Measurements from ENCODE around the gene P2RY13.

P2RY13 gene

DNA sequence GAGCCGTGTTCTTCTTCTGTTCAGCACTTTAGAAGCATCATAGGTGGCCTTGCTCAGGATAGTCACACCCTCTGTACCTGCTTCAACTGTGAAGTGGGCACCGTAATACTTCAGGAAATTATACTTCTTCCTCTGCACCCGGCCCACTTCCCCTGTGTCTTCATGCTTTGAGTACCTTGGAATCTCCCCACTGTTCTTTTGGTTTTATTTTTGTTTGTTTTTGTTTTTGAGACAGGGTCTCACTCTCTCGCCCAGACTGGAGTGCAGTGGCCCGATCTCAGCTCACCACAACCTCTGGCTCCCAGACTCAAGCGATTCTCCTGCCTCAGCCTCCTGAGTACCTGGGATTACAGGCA is 52.7 kb downstream of the P2RY13 start:
- Histone ChIP-seq H3K27me3 (ENCODE audit: insufficient read depth, low read depth) (no peaks in the 10 kb centered on the region), H3K9ac (no peak overlapping the region), H3K79me2 (ENCODE audit: insufficient read depth, low read depth) (no peaks in the 10 kb centered on the region), H2AFZ (ENCODE audit: low read depth) (no peak overlapping the region), H3K27ac (no peak overlapping the region), H4K20me1 (ENCODE audit: insufficient read depth) (no peaks in the 10 kb centered on the region), H3K4me3 (IDR thresholded peaks at IDR 0.05; ENCODE audit: insufficient read depth, low read depth, low read length) (no peak overlapping the region), H3K4me2 (no peak overlapping the region), H3K4me1 (ENCODE audit: low read depth, poor library complexity, severe bottlenecking) (no peaks in the 10 kb centered on the region), H3K36me3 (ENCODE audit: insufficient read depth) (no peaks in the 10 kb centered on the region)
- TF ChIP-seq, protein P1, sequence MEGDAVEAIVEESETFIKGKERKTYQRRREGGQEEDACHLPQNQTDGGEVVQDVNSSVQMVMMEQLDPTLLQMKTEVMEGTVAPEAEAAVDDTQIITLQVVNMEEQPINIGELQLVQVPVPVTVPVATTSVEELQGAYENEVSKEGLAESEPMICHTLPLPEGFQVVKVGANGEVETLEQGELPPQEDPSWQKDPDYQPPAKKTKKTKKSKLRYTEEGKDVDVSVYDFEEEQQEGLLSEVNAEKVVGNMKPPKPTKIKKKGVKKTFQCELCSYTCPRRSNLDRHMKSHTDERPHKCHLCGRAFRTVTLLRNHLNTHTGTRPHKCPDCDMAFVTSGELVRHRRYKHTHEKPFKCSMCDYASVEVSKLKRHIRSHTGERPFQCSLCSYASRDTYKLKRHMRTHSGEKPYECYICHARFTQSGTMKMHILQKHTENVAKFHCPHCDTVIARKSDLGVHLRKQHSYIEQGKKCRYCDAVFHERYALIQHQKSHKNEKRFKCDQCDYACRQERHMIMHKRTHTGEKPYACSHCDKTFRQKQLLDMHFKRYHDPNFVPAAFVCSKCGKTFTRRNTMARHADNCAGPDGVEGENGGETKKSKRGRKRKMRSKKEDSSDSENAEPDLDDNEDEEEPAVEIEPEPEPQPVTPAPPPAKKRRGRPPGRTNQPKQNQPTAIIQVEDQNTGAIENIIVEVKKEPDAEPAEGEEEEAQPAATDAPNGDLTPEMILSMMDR (conservative IDR thresholded peaks at IDR 0.05; ENCODE audit: low read depth, low read length): no peak

Measured in KMS-11 (cell line).